Islet precursor cell (in vitro differentiated cells): ENCODE measurements around the gene SERPINE2.
"Not testable (repeated sequence)": the region's sequence is repeated elsewhere in the genome, so short reads cannot be mapped to it uniquely, and the experiment has no call there.

Experiments used
- DNase-seq: peaks from one replicate; pipeline ENCODE4 v3.0.0-alpha.2; 2018

Gene SERPINE2

DNA sequence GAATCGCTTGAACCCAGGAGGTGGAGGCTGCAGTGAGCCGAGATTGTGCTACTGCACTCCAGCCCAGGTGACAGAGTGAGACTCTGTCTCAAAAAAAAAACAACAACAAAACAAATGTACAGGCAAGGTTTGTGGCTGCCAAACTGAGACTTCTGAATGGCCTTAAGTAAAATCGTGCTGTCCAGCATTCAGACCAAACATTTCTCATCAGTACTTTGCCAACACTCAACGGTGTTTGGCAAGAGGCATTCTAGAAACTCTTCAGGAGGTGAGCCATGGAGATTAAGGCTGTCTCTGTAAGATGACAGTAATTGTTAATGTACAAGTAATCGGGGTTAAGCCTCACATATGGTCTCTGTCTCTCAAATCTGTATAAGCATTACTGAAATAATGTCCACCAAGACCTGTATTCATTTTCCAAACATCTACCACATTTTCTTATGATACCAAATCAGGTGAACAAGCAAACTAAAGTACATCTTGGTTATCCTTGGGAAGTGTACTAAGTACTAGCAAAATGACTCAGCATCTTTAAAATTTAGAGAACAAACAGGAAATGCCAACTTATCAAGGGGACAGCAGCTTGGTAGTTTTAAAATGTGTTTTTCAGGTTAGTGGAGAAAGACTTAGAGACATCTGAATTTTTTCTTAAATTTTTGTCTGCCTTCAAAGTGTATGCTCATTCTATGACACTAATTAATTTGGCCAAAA is 29.3 kb downstream of the SERPINE2 start:
- DNase-seq = no peak

DNA sequence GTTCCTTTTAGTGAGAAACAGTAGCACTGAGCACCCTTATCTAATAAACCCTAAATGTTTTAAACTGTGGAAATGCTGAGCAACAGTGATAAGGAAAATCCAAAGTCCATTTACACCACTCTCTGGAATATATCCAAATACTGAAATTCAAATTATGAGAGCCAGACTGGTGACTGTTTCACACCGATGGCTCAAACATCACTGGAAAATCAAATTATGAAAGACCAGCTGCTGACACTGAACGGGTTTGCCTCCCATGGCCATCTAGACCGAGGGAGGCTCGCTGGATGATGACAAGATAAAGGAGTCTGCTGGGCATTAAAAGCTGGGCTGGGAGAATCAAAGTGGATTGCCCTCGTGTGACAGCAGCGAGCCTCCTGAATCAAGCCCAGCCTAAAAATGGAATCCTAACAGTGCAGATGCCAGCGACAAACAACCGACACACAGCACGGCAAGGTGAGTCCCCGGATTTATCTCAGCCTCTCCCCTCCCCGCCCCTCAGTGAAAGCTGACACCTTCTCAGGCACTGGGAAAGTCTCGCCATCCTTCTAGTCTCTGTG is 30.3 kb downstream of the SERPINE2 start:
- peak; percentile 67 for DNase-seq

DNA sequence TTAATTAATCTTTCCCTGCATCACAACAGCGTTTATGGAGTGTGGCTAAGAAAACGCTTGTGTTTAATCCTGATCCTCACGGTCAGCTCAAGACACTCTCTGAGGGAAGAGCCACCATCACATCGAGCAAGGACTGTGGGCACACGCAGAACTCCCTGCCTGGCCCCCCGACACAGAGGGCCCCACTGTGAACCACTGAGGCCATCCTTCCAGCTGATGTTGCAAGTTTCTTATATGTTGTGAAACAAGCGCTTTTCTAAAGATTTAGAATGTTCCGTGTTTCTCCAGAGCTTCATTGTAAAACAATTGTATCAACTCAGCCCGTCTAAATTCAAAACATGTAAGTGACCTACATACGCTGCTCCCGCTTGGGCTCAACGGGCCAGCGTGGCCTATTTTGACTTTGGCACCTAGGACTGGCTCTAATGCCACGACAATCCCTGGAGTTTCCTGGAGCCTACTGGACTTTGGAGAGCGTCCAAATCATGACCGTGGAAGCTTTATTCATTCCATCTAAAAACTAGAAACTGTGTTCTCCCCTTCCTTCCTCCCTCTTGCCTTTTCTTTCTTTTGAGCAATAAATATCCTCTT is 34.9 kb downstream of the SERPINE2 start:
- no peak for DNase-seq

DNA sequence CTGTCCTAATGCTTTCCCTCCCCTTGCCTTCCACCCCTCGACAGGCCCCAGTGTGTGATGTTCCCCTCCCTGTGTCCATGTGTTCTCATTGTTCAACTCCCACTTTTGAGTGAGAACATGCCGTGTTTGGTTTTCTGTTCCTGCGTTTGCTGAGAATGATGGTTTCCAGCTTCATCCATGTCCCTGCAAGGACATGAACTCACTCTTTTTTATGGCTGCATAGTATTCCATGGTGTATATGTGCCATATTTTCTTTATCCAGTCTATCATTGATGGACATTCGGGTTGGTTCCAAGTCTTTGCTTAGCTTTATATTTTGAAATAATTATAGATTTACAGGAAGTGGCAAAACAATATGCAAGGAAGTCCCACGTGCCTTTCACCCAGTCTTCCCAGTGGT is 38.4 kb downstream of the SERPINE2 start:
- not testable (repeated sequence) for DNase-seq

DNA sequence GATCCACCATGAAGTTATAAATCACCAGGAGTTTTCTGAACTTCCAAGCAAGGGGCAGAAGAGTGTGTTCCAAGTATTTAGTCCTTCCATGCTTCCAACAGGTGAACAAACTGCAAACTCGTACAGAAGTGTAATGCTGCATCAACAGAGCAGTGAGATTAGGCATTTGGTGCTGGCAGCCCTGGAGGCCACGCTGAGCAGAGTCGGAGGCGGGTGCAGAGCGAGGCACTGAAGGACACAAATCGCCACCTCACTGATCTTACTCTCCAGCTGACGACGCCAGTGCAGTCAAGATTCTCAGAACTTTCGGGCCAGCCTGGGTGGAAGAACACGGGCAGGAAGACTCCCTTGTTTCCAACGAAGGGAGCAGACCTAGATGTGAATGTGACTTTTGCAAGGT is 39.2 kb downstream of the SERPINE2 start:
- DNase-seq = no peak

DNA sequence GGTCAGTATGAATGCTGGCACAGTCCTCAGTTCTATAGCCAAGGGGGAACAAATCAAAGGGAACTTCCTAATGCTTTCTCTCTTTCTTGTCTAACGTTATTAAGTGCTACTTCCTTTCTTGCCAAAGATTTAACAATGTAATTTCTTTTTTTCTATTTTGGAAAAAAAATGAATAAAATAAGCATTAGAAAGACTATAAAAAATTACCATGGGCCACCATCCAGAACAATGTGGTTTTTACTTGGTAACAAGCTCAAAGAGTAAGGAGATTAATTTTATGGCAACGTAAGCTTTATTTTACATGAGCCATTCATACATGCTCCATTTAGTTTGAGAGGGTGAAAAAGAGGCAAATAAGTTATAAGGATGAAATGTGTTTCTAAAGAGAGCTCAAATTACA is 40.1 kb downstream of the SERPINE2 start:
- DNase-seq = no peak

DNA sequence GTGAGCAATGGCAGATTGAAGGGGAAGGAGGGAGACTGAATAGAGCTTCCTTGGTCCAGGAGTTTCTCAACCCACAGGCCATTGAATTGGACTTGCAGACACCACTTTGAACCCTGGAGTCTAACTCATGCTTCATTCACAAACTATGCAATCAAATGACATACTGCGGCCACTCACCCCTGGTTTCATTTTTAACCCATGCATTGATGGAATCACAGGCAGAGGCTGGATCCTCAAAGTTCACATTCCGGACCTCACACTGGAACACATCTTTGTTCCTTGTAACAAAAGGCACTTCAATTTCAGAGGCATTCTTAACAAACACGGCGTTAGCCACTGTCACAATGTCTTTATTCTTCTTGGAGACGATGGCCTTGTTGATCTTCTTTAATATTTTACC is 41.1 kb downstream of the SERPINE2 start:
- DNase-seq = no peak

DNA sequence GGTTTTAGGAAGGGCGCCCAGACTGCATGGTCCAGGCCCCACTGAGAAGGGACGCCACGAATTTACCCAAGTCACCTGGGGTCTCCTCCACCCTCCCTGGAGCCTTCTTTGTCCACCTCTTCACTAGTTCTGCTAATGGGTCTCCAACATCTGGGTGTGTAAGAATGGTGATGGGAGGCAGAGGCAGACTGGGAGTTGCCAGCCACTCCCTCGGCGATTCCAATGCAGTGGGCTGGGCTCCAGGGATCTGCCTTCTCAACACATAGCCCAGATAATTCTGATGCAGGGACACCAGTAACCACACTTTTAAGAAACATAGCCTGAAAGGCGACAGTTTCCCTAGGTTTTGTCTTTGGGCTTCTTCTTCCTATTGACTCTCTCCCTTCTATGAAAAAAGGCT is 42.7 kb downstream of the SERPINE2 start:
- DNase-seq = no peak

DNA sequence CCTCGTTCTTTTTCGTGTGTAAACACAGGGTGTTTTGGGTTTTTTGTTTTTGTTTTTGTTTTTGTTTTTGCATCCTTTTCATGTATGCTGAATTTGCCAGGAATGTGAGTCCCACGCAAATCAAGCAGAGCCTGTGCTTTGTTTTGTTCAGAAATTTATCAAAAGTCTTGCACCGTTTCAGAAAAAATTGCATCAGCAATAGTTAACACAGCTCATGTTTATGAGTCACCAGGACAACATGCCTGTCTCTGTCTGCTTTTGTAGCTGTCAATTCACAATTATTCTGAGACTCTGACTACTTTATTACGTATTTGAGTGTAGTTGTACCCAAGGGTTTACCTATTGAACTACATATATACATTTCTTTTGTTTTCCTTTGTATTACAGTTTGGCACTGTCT is 43.5 kb downstream of the SERPINE2 start:
- DNase-seq = no peak

DNA sequence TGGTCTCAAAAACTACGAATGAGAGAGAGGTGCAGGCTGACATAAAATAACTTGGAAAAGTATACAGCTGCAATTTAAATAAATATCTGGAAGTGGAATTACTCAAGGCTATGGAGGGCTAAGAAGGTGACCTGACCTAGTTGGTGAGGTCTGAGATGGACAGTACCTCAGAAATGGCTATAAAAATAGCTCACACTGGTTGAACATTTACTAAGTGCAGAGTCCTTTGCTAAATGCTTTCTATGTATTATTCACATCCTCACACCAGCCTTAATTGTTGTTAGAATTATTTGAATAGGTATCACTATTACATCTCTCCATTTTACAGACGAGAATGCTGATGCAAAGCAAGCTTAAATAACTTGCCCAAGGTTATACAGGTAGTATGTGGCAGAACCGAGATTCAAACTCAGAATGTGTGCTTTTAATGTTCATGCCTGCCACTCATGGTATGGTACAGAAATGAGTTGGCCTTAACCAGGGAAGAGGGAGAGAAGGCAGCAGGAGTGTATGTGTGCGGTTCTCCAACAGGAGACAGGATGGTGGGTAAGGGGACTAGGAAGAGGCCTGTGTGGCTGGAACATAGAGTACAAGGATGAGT is 44.4 kb downstream of the SERPINE2 start:
- DNase-seq = no peak

DNA sequence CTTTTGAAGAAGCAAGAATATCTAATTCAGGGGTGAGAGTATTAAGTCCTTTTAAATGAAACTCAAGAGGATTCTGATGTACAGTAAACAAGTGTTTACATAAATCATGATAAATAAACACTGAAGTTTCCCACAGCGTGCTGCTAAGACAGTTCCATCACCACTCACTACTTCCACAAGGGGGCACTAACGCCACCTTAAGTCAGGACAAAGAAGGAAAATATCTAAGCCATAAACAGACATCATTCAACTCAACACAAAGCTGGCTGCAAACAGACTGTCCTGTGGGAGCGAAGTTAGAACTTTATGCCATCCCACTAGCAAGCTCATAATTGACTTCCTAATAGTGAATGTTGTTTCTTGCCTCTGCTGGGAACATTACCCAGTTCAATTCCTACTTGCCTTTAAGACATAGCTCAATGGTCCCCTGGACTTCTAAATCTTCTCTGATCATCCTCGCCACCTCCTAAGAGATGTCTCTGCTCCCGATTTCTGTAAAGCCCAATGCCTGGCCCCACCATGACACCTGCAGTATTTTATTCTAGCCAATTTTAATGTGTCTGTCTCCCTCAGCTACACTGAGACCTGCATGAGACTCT is 45.4 kb downstream of the SERPINE2 start:
- peak; percentile 76 for DNase-seq

DNA sequence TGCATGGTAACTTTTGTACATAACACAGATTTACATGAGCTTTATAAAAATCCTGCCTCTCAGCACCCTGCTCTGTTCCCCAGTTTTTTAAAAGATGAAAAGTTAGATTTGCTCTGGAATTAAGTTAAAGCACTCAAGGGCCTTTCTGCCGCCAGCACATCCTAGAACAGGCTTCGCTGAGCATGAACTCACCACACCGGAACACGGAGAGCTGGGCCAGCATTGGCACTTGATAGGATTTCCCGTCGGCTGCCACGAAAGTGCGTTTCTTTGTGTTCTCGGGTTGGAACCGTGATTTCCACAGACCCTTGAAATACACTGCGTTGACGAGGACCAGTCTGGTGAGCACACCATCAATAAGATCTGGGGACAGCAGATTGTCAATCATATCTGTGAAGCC is 47.5 kb downstream of the SERPINE2 start:
- no peak for DNase-seq

DNA sequence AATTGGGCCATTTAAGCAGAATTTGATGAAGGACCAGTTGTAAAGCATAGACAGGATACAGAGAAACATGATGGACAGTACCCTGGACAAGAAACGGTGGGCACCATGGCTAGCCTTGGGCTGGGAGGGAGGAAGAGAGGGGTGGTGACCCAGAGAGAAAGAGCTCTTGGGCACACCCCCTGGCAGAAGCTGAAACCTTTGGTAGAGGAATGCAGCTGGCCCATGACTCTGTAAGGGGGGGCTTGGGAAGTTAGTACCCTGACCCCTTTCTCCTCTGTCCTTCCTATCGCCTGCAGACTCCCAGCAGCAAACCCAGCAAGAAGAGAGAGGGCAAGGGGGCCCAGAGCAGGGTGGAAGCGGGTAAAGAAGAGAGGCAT is 49.2 kb downstream of the SERPINE2 start:
- no peak for DNase-seq

DNA sequence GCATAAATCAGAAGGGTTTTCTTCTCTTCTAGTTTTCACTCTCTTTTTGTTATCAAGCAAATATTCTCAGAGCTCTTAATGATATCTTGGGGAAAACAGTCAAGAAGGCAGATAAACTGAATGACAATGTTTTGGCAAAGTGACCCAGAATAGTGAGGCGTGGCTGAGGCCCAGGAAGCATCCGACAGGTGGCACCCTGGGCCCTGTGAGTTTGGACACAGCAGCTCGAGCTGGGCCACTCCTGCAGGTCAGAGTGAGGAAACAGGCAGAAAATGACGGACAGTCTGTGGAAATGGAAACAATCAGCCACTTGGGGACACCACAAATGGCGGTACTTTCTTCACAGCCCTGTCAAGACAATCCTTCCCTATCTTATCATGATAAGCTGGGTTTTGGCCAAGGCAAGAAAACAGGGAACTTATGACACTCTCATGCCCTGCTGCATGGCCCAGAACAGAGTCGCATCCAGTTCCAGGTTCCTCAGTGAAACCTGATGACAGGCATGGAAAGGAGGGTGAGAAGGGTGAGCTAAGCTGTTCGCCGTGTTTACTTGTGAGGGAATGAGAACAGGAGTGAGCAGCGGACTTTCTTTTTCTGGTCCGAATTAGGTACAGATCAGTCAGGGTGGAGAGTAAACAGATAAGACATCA is 49.8 kb downstream of the SERPINE2 start:
- DNase-seq = no peak

DNA sequence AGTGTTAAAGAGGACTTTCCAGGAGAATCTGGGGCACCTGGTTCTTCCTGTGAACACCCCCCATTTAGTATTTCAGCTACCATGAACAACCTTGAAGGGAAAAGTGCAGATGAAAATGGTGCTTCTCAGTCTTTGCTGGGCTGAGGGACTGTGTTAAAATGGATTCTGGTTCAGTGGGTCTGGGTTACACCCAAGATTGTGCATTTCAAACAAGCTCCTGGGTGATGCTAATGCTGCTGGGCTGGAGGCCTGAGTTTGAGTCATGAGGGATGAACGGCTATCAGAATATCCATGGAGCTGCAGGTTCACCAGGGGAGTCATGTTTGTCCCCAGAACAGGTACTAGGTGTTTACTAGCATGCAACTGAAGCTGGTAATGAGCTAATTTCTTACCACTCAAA is 57.8 kb downstream of the SERPINE2 start:
- DNase-seq = no peak

DNA sequence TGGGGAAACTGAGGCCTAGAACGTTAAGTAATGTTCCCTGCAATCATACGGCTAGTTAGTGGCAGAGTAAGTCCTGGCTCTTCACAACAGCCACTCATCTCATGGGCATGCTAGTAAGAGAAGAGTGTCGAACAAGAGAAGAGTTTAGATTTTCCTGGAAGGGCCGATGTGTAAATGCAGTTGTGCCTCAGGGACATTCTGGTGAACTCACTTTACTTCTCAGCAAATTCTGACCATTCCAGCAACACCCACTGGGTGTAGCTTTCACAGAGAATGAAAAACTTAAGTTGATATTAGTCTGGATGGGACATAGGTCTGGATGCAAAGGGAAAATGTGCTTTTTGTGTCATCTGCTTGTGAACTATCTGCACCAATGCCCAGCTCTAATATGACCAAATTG is 58.3 kb downstream of the SERPINE2 start:
- no peak for DNase-seq

DNA sequence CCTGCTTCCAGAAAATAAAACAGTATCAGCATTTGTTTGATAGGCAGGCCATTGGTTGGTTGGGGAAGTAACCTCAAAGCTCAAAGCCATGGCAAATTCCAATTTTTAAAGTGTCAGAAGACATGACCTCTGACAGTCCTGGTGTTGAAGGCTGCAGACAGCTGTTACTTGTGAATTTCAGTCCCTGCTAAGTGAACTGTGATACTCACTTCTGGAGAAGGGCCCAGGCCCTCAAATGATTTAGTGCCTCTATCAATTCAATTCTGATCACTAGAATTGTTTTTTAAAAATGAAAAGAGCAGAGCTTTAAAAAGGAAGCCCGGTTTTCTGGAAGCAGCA is 58.7 kb downstream of the SERPINE2 start:
- no peak for DNase-seq

DNA sequence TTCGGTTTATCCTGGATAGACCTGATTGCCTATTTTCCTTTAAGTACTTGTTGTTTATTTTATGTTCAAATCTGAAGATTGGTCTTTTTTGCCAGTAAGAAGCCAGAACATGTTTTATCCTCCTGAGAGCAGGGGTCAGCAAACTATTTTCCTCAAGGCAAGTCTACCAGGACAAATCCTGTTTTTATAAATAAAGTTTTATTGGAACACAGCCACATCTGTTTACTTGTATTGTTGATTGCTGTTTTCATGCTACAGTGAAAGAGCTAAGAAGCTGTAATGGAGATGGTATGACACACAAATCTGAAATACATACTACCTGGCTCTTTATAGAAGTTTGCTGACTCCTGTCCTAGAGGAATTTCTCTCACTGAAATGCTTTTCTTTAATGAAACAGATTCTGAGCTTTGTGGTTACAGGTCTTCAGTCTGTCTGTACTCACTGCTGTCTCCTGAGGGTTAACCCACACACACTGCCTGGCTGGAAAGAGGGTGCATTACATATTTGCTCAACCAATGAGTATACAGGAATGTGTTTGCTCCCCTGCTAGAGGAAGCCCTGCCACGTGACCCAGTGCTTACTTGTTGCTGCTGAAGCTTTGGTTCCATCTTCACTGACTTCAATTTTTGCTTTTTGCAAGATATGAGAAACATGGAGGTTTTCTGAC is 59.2 kb downstream of the SERPINE2 start:
- DNase-seq = no peak

DNA sequence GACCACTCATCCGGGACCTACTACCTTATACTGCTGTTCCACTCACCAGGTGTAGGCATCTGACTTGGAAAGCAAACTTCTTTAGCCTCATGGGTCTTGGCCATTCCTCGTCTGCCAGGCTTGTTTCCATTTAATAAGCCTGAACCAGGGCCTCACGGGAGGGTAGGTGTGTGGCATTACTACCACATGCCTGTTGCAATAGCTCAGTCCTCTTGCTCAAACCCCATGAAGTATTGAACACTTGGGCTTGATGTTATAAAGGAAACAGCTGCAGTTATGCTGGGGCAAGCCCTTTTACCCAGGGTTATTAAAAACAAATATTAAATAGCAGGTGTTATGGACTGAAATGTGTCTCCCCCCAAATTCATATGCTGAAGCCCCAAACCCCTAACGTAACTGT is 60.6 kb downstream of the SERPINE2 start:
- no peak for DNase-seq

DNA sequence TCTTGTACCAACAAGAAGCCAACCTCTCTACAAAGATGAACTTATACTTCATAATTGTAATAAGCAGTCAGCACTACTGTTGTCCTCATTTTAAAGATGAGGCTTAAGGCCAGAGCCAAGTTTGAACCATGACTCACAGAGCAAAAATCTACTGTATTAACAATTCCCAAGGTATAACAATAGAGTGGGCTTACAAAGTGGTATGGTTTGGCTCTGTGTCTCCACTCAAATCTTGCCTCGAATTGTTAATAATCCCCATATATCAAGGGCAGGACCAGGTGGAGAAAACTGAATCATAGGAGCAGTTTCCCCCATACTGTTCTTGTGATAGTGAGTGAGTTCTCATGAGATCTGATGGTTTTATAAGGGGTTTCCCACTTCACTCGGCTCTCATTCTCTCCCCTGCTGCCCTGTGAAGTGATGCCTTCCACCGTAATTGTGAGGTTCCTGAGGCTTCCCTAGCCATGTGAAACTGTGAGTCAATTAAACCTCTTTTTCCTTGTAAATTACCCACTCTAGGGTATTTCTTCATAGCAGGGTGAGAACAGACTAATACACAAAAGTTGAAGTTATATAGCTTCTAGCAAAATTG is 62.4 kb downstream of the SERPINE2 start:
- no peak for DNase-seq

DNA sequence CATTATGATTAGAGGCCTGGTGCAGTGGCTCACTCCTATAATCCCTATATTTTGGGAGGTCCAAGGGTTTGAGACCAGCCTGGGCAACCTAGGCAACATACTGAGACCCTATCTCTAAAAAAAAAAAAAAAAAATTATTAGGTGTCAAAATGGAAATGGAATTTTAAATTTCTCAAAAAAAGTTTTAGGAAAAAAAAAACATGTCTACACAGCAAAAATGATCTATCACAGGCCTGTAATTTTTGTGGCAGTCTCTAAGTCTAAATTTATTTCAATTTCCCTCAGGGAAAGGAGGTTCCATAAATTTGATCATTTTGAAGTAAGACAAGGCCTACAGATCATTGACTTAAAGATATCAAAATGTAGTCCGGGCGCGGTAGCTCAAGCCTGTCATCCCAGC is 65.5 kb downstream of the SERPINE2 start:
- DNase-seq = no peak

DNA sequence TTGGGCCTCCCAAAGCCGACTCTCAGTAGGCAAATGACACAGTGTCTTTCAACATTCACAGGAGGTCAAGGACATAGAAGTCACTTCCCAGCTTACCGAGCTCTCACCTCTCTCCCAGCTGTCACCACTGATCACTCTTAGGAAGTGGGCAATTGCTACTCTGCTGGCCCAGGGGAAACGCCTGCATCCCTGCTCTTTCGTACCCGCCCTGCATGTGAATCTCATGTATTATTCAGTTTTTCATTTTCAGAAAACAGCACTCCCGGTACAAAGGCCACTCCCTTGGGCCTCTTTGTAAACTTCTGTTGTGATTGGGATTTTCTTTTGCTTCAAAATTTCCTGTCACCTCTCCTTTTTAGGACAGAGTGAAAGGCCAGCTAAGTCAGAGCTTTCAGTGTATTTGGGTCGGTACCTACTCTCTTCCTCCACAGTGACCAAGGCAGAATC is 66.4 kb downstream of the SERPINE2 start:
- DNase-seq = no peak

DNA sequence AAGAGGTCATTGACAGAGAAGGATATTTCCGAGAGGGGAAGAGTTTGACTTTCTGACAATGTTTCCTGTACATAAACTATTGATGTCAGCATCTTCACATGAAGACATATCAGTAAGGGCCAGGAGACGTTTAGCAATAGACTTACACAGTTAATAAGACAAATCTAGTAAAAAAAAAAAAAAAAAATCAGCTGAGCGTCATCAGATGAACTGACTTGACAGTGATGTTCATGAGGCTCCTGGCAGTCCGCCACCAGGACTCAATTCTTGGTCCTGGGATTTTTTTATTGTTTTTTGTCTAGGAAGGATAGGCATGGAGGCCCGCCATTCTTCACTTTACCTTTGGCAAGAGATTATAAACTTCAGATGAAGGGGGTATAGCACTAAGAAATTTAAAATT is 67.4 kb downstream of the SERPINE2 start:
- no peak for DNase-seq
